Measurements from ENCODE around the gene FAM114A2.

FAM114A2 gene

GRCh38 chr5:154055201-154055600 is 16.5 kb upstream of the FAM114A2 start:
- no peak for TF ChIP-seq CTCF (IDR thresholded peaks at IDR 0.05; ENCODE audit: extremely low read depth, insufficient read depth, missing control alignments)
- no peak for DNase-seq (ENCODE audit: low spot score)
- in situ Hi-C loops (cut with MboI; ENCODE audit: low pct_unique_long_range_greater_than_20kb, low sequenced_read_pairs, unreplicated experiment), result no loop called here

DNA sequence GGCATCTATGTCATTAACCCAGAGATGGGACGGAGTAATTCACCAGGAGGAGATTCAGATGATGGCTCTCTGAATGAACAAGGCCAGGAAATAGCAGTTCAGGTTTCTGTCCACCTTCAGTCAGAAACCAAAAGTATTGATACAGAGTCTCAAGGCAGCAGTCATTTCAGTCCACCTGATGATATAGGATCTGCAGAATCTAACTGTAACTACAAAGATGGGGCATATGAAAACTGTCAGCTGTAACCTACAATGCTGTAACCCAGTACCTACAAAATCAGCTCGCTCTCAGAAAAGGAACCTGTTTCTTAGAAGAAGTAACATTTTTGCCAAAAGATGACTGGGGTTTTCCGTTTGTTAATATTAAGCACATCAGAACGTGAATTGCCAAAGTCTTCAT is 14.8 kb upstream of the FAM114A2 start:
- no peak for TF ChIP-seq CTCF (IDR thresholded peaks at IDR 0.05; ENCODE audit: extremely low read depth, insufficient read depth, missing control alignments)
- in situ Hi-C loops (cut with MboI; ENCODE audit: low pct_unique_long_range_greater_than_20kb, low sequenced_read_pairs, unreplicated experiment), result no loop called here
- no peak for DNase-seq (ENCODE audit: low spot score)

DNA sequence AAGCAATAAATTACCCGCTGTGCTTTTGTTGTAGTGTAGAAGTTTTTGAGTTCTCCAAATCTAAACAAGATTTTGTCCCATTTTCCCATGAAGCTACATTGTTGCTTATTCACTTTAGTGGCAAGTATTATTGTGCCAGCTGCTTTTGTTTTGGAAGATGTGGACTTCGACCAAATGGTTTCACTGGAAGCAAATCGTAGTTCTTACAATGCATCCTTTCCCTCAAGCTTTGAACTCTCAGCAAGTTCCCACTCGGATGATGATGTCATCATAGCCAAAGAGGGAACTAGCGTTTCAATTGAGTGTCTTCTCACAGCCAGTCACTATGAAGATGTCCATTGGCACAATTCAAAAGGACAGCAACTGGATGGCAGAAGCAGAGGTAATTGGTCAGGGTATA is 10.9 kb upstream of the FAM114A2 start:
- TF ChIP-seq CTCF (IDR thresholded peaks at IDR 0.05; ENCODE audit: extremely low read depth, insufficient read depth, missing control alignments), result no peak
- no peak for DNase-seq (ENCODE audit: low spot score)
- in situ Hi-C loops (cut with MboI; ENCODE audit: low pct_unique_long_range_greater_than_20kb, low sequenced_read_pairs, unreplicated experiment), result no loop called here

DNA sequence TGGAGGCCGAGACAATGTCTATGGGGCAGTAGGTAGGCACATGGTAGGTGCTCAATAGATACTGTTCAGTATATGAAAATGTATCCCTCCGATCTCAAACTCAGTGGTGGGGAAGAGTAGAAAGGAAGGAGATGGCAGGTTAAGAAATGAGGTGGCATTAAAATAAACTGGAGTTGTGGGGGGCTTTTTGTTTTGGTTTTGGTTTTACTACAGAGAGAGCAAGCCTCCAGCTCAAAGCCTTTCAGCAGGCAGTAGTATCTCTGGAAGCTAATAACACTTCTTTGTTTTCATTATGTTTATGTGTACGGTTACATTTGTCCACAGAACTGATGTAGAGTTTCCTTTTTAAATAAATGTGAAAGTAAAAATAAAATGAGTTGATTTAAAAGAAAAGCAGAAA is 8.6 kb upstream of the FAM114A2 start:
- TF ChIP-seq CTCF (IDR thresholded peaks at IDR 0.05; ENCODE audit: extremely low read depth, insufficient read depth, missing control alignments), result no peak
- in situ Hi-C loops (cut with MboI; ENCODE audit: low pct_unique_long_range_greater_than_20kb, low sequenced_read_pairs, unreplicated experiment), result no loop called here
- no peak for DNase-seq (ENCODE audit: low spot score)

DNA sequence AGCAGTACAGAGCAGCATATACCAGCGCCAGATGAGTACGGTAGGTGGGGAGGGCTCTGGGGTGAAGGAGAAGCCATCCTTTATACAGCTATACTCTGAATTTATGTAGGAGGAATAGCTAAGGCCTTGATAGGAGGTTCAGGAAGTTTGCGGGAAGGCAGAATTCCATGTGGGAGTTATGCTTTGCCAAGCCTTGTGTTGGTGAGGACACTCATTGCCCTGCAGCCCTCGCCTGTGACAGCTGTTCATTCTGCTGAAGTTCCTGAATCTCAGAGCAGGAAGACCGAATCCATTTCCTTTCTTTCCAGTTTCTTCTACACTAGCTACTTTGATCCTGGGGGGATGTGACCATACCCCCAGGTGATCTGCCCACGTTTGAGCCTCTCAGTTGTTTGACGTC is 7.8 kb upstream of the FAM114A2 start:
- no peak for TF ChIP-seq CTCF (IDR thresholded peaks at IDR 0.05; ENCODE audit: extremely low read depth, insufficient read depth, missing control alignments)
- in situ Hi-C loops (cut with MboI; ENCODE audit: low pct_unique_long_range_greater_than_20kb, low sequenced_read_pairs, unreplicated experiment), result no loop called here
- DNase-seq (ENCODE audit: low spot score), result no peak

- no peak for DNase-seq (ENCODE audit: low spot score)
- in situ Hi-C loops (cut with MboI; ENCODE audit: low pct_unique_long_range_greater_than_20kb, low sequenced_read_pairs, unreplicated experiment), result no loop called here
- no peak for TF ChIP-seq CTCF (IDR thresholded peaks at IDR 0.05; ENCODE audit: extremely low read depth, insufficient read depth, missing control alignments)
Observed at GRCh38 chr5:154044581-154044980, 5.9 kb upstream of the FAM114A2 start.

DNA sequence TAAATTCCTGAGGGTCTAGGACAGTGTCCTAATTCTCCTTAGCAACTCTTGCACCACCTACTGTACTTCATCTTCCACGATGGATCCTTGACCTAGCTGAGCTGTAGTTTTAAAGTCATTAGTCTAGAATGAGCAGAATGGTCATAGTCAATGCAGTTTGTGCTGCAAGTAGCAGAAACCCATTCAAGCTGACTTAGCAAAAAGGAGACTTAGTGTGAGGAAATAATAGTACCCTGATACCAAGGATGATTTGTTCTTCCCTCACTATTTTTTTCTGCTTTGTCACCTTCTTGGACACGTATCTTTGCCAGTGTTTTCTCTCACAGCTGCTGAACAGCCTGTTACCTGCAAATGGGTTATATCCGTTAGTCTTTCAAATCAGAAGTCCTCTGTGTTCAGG is 5.4 kb upstream of the FAM114A2 start:
- in situ Hi-C loops (cut with MboI; ENCODE audit: low pct_unique_long_range_greater_than_20kb, low sequenced_read_pairs, unreplicated experiment), result no loop called here
- no peak for TF ChIP-seq CTCF (IDR thresholded peaks at IDR 0.05; ENCODE audit: extremely low read depth, insufficient read depth, missing control alignments)
- DNase-seq (ENCODE audit: low spot score), result no peak

All from GM13977 (cell line).